Upper lobe of left lung (tissue), 4 donors: ENCODE measurements around the gene CAMK2G.

ENCODE experiments used
- CTCF ChIP-seq, 6 experiments: fragments of 450-650 bp in 4 of 6; fragments of 200-600 bp in 2 of 6; sonication (generic) in 2 of 6; IDR thresholded peaks; one replicate each; pipeline ENCODE4 v1.5.1; 2016 to 2019; ENCODE audit warnings: antibody characterized with exemption in 6 of 6
- EP300 ChIP-seq, 4 donors: sonication (generic); formaldehyde crosslinking; IDR thresholded peaks; one replicate each; pipeline ENCODE4 v1.5.1; 2017; ENCODE audit warnings: antibody characterized with exemption in 4 of 4, control low read depth in 2 of 4
- POLR2A ChIP-seq, 4 donors: fragments of 450-650 bp; IDR thresholded peaks; one replicate each; pipeline ENCODE4 v1.5.1; 2016 to 2017; ENCODE audit warnings: antibody characterized with exemption in 4 of 4, mild to moderate bottlenecking in 2 of 4
- POLR2AphosphoS5 ChIP-seq, 2 donors: sonication (generic); formaldehyde crosslinking; IDR thresholded peaks; one replicate each; pipeline ENCODE4 v1.5.1; 2017; ENCODE audit warnings: antibody characterized with exemption in 2 of 2

GRCh38 chr10:73797324-73798025 lies 76.9 kb downstream of the CAMK2G start:
- TF ChIP-seq POLR2A (IDR thresholded peaks at IDR 0.05) (no peak), CTCF (IDR thresholded peaks at IDR 0.05) (no peak), EP300 (IDR thresholded peaks at IDR 0.05) (no peak), POLR2AphosphoS5 (IDR thresholded peaks at IDR 0.05) (no peak)
